ENCODE measurements around the gene RGS12. TPM values are rescaled to one million over a fixed set of nuclear protein-coding genes. Genes with fewer than 3 reads are reported as not detected.
A peak's percentile ranks its signal among the peaks of the same experiment; 100 is the strongest.

The RGS12 gene
- total and polyA plus RNA-seq, 2 of the 13 experiments (the other 11 are each of a cell fraction or from before 2014, with no cell fraction given) = 21.0 to 27.7 TPM

GRCh38 chr4:3284734-3285557, 7.9 kb upstream of the RGS12 start (continued):
- TF ChIP-seq STAT5B (CRISPR knock-in tag; IDR thresholded peaks at IDR 0.05) (no peak), ZNF547 (CRISPR knock-in tag; IDR thresholded peaks at IDR 0.05) (peak; percentile 83; the same call in 1 of the 2 replicates), FOXA3 (CRISPR knock-in tag; IDR thresholded peaks at IDR 0.05) (no peak), NKX3-1 (CRISPR knock-in tag; IDR thresholded peaks at IDR 0.05) (no peak), HHEX (CRISPR knock-in tag; IDR thresholded peaks at IDR 0.05) (no peak), ZNF616 (CRISPR knock-in tag; IDR thresholded peaks at IDR 0.05; ENCODE audit: low read depth) (no peak), KAT8 (CRISPR knock-in tag; IDR thresholded peaks at IDR 0.05) (no peak), SETDB1 (CRISPR knock-in tag; IDR thresholded peaks at IDR 0.05; ENCODE audit: borderline replicate concordance) (no peak), EED (CRISPR knock-in tag; IDR thresholded peaks at IDR 0.05) (no peak), SOX13 (IDR thresholded peaks at IDR 0.05) (no peak), SOX13 (CRISPR knock-in tag; conservative IDR thresholded peaks at IDR 0.05 in 1 of 2, IDR thresholded peaks at IDR 0.05 in 1 of 2) (no peak), GATA4 (IDR thresholded peaks at IDR 0.05; ENCODE audit: borderline replicate concordance, low read depth) (no peak), ZFAT (CRISPR knock-in tag; conservative IDR thresholded peaks at IDR 0.05) (no peak), ZBTB34 (CRISPR knock-in tag; IDR thresholded peaks at IDR 0.05) (no peak), ZNF839 (CRISPR knock-in tag; IDR thresholded peaks at IDR 0.05; ENCODE audit: borderline replicate concordance) (no peak), MIER3 (CRISPR knock-in tag; IDR thresholded peaks at IDR 0.05; ENCODE audit: borderline replicate concordance) (no peak), CHD2 (IDR thresholded peaks at IDR 0.05; ENCODE audit: low read depth, low read length) (no peak), KLF12 (CRISPR knock-in tag; IDR thresholded peaks at IDR 0.05; ENCODE audit: borderline replicate concordance) (no peak), ZNF598 (CRISPR knock-in tag; IDR thresholded peaks at IDR 0.05; ENCODE audit: borderline replicate concordance) (0 out of 2 replicates have a peak, but pooled peaks have one; percentile 63), PHF20 (CRISPR knock-in tag; IDR thresholded peaks at IDR 0.05) (no peak), IRF2 (CRISPR knock-in tag; IDR thresholded peaks at IDR 0.05) (no peak), DMTF1 (CRISPR knock-in tag; IDR thresholded peaks at IDR 0.05) (no peak), CBFB (CRISPR knock-in tag; IDR thresholded peaks at IDR 0.05) (no peak), FOXO4 (CRISPR knock-in tag; conservative IDR thresholded peaks at IDR 0.05) (0 out of 2 replicates have a peak, but pooled peaks have one; percentile 21), ZSCAN22 (CRISPR knock-in tag; IDR thresholded peaks at IDR 0.05) (no peak), ZNF772 (CRISPR knock-in tag; IDR thresholded peaks at IDR 0.05) (0 out of 2 replicates have a peak, but pooled peaks have one; percentile 35), THAP11 (CRISPR knock-in tag; IDR thresholded peaks at IDR 0.05) (no peak), TMF1 (CRISPR knock-in tag; IDR thresholded peaks at IDR 0.05; ENCODE audit: low read depth) (0 out of 2 replicates have a peak, but pooled peaks have one; percentile 47)

All from HepG2 (cell line).